ENCODE results near the gene RBM20. TPM values are rescaled to one million over a fixed set of nuclear protein-coding genes. Genes with fewer than 3 reads are reported as not detected.

RBM20 gene
- total RNA-seq, 1 donor from 2014 or later: 3.3 TPM

DNA sequence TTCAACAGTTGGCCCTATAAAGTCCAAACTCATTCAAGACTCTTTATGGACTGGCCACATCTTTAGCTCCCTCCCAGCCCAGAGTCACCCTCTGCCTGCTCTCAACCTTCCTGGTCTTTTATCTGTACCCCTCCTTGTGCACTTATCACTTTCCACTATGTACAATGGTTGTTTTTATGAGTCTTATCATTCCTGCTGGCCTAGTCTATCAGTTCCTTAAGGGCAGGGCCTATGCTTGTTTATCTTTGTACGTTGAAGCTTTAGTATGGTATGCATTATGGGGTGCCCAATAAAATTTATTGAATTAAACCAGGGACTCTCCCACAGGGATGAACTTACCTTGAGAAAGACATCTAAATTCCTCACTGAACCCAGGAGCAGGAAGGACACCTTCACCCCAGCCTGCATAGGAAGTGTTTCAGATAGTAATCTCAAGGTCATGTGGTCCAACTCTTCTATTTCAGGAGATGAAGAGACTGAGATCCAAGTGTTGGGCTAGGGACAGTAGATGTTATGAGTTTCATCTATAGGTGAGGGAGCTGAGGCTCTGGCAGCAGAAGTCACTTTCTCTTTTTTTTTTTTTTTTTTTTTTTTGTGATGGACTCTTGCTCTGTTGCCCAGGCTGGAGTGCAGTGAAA is 214.3 kb downstream of the RBM20 start:
- Histone ChIP-seq H3K4me3 (ENCODE audit: low read depth, low read length) (no peak overlapping the region), H3K27me3 (ENCODE audit: control insufficient read depth, insufficient read depth, low read length) (no peaks in the 10 kb centered on the region), H3K36me3 (ENCODE audit: control insufficient read depth, insufficient read depth, low read length) (no peaks in the 10 kb centered on the region)
- DNase-seq (ENCODE audit: low read depth): no peak
- no peak for TF ChIP-seq CTCF (IDR thresholded peaks at IDR 0.05; ENCODE audit: insufficient read depth, low read length, poor library complexity, severe bottlenecking)

DNA sequence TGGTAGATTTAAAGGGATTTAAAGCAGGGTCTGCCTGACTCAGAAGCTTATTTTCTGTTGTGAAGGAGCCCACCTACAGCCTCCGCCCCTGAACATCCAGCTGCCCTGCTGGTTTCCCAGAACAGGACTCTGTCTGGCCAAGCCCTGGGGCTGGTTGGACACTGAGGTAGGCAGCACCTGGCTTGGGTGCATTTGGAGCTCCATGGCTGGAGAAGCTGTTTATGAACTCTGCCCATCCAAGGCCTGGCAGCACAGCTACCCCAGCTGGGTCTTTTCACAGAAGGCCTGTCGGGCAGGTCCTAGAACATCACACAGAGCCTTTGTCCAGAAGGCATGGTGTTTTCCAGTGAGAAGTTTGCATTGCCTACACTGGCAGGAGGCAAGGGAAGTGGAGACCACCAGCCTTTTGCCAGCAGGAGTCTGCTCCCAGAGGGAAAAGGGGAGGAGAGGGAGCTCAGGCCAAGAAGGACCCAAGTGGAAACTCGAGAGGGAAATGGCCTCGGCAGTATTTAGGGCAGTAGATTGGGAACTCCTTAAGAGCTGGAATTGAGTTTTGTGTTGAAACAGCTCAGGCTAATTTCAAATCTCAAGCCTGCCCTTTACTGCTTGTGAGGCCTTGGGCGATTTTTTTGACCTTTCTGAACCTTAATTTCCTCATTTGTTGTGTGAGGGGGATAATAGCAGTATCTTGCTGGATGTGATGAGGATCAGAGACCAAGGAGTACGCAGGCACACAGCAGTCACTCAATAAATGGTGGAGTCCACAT is 215.3 kb downstream of the RBM20 start:
- Histone ChIP-seq H3K27me3 (ENCODE audit: control insufficient read depth, insufficient read depth, low read length) (no peaks in the 10 kb centered on the region), H3K4me3 (ENCODE audit: low read depth, low read length) (no peak overlapping the region), H3K36me3 (ENCODE audit: control insufficient read depth, insufficient read depth, low read length) (no peaks in the 10 kb centered on the region)
- no peak for TF ChIP-seq CTCF (IDR thresholded peaks at IDR 0.05; ENCODE audit: insufficient read depth, low read length, poor library complexity, severe bottlenecking)
- no peak for DNase-seq (ENCODE audit: low read depth)

DNA sequence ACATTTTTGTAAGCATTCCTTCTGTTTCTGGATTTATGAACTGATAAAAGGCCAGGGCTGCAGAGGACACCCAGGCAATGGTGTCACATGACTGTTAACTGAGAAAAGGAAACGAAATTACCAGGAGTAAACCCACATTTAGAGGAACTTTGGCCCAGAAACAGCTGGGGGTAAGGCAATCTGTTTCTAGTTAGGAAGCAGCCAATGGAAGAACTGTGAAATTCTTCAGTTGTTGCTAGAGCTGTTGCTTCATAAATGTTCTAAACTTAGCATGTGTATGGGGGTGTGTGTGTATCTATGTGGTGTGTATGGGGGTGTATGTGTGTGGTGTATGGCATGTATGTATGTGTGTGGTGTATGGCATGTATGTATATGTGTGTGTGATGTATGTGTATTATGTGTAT is 215.8 kb downstream of the RBM20 start:
- H3K36me3 ChIP-seq (ENCODE audit: control insufficient read depth, insufficient read depth, low read length): no peaks in the 10 kb centered on the region
- TF ChIP-seq CTCF (IDR thresholded peaks at IDR 0.05; ENCODE audit: insufficient read depth, low read length, poor library complexity, severe bottlenecking): no peak
- no peak overlapping the region for H3K4me3 ChIP-seq (ENCODE audit: low read depth, low read length)
- H3K27me3 ChIP-seq (ENCODE audit: control insufficient read depth, insufficient read depth, low read length): no peaks in the 10 kb centered on the region
- no peak for DNase-seq (ENCODE audit: low read depth)

DNA sequence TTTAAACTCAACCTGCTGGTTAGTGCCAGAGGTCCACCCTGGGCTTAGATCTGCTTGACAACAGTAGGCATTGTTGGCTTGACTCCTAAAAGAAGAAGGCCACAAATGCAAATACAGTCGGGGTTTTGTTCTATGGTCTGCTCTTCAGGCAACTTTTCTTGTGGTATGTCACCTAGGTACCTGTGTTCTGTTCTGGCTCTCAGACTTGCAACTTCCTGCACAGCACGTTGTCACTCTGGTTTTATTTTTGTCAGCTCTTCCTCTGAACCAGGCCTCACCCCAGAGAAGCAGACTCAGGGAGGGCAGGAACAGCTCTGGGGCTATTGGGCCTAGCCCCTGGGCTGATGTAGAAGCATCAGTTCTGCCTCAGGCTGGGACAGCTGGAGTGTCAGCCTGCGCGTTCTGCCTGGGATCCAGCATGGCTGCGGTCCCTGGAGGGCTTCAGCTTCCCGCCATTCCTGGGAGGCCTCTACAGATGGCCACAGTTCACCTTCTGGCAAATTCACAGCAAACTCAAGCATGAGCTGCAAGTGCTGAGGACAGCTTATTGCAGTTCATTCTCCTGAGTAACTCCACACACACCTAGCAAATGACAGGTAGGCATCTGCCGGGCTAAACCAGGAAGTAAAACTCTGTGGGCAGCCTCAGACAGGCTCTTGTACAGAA is 216.6 kb downstream of the RBM20 start:
- Histone ChIP-seq H3K36me3 (ENCODE audit: control insufficient read depth, insufficient read depth, low read length) (no peaks in the 10 kb centered on the region), H3K27me3 (ENCODE audit: control insufficient read depth, insufficient read depth, low read length) (no peaks in the 10 kb centered on the region), H3K4me3 (ENCODE audit: low read depth, low read length) (no peak overlapping the region)
- DNase-seq (ENCODE audit: low read depth): no peak
- TF ChIP-seq CTCF (IDR thresholded peaks at IDR 0.05; ENCODE audit: insufficient read depth, low read length, poor library complexity, severe bottlenecking): no peak

- Histone ChIP-seq H3K27me3 (ENCODE audit: control insufficient read depth, insufficient read depth, low read length) (no peaks in the 10 kb centered on the region), H3K4me3 (ENCODE audit: low read depth, low read length) (no peak overlapping the region), H3K36me3 (ENCODE audit: control insufficient read depth, insufficient read depth, low read length) (no peaks in the 10 kb centered on the region)
- no peak for DNase-seq (ENCODE audit: low read depth)
- TF ChIP-seq CTCF (IDR thresholded peaks at IDR 0.05; ENCODE audit: insufficient read depth, low read length, poor library complexity, severe bottlenecking): no peak
These were observed 217.3 kb downstream of the RBM20 start for GRCh38 chr10:110861476-110861875.
